ENCODE measurements around the gene SPINK9. TPM values are rescaled to one million over a fixed set of nuclear protein-coding genes. Genes with fewer than 3 reads are reported as not detected.
A peak's percentile ranks its signal among the peaks of the same experiment; 100 is the strongest.
"Not testable (repeated sequence)": the region's sequence is repeated elsewhere in the genome, so short reads cannot be mapped to it uniquely, and the experiment has no call there.

SPINK9 gene, protein sequence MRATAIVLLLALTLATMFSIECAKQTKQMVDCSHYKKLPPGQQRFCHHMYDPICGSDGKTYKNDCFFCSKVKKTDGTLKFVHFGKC
- polyA plus RNA-seq (ENCODE audit: insufficient read length in 10 of 10): under 1 TPM in 3 of 10 donors, not detected in 7; 0.33 to 0.62 (median 0.53) TPM
- long read RNA-seq, donor 1: 0 reads
- long read RNA-seq, donor 2: 0 reads
- long read RNA-seq, donor 3: 0 reads
- long read RNA-seq, donor 4: 0 reads
- long read RNA-seq, donor 5: 0 reads
- long read RNA-seq, donor 6: 0 reads
- long read RNA-seq, donor 7: 0 reads
- long read RNA-seq, donor 8: 0 reads
- long read RNA-seq, donor 9: 0 reads

- DNase-seq: no peak
Observed at GRCh38 chr5:148335259-148335658, at the start of gene SPINK9. Gene SPINK9, plus strand, starts transcription at chr5:148335559. Its CDS starts 55 bp downstream, at chr5:148335614.

- DNase-seq: peak in 1 of 3 donors; percentile 2
Observed at GRCh38 chr5:148290271-148291195, 44.8 kb upstream of the SPINK9 start.

DNA sequence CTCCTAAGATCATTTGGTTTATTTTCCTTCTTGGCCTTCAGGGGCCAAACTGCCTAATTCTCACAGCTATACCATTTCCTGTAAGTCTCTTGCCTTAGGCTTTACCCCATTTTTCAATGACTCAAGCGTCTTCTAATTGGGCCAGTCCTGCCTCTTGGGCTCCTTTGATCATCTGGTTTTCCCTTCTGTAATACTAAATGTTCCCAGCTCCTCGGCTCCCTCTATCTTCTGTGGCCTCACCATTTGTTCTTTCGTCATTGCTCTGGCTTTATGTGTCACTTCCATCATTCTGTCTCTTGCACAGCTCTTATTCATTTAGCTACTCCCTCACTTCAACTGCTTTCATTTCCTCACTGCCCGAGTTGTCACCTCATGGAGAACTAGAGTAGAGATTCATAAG, 37.6 kb upstream of the SPINK9 start:
- DNase-seq: no peak

- no peak for DNase-seq
Observed at GRCh38 chr5:148306446-148306845, 28.9 kb upstream of the SPINK9 start.

DNA sequence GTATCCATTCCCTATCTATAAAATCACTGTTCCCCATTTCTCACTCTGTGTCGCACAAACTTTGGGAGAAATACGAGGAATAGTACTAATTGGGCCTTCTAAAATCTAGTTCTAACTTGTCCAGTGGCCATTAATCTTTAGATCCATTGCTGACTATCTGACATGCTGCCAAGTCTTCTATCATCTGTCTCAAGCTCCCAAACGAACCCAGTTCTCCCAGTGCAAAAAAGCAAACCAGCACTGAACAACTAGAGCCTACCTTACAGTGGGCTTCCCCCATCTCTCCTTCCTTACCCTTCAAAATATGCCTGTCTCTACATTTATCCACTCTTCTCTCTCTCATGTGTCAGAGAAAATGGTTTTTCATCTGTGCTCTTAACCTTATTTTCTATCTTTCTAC, 26.3 kb upstream of the SPINK9 start:
- DNase-seq: no peak

DNA sequence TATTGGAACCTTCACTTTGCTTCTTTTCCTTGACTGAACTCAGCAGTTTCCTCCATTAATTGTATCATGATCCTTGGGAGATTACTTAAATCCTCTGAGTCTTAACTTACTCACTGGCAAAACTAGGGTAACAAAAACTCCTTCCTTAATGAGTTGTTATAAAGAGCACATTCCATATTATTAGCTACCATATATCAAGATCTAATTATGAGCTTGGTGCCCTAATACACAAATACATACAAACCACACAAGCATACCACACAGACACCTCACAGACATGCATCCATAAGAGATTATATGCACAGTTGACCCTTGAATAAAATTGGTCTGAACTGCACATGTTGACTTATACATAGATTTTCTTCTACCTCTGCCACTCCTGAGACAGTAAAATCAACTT, 25.6 kb upstream of the SPINK9 start:
- no peak for DNase-seq

GRCh38 chr5:148311484-148311883, 23.9 kb upstream of the SPINK9 start:
- no peak for DNase-seq

DNA sequence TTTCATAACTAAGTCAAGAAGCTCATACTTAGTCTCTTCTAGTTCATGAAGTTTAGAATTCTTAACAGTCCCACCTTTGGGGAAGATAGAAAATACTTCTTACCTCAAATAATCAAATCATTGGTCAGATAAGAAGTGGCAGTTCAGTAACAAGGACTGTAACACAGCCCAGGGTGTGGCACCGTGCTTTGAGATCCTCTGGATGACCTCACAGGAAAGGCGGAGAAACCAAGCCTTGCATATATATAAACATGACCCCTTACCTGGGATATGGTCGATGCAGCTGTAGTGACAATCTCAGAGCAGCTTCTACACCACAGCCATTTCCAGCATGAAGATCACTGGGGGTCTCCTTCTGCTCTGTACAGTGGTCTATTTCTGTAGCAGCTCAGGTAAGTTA, 23.2 kb upstream of the SPINK9 start, which contains the start of gene SPINK7:
TSS of gene SPINK7 (plus strand) at position 271 of the 400 bp plus-strand sequence. CDS start at position 332, 61 bp downstream.
- no peak for DNase-seq

DNA sequence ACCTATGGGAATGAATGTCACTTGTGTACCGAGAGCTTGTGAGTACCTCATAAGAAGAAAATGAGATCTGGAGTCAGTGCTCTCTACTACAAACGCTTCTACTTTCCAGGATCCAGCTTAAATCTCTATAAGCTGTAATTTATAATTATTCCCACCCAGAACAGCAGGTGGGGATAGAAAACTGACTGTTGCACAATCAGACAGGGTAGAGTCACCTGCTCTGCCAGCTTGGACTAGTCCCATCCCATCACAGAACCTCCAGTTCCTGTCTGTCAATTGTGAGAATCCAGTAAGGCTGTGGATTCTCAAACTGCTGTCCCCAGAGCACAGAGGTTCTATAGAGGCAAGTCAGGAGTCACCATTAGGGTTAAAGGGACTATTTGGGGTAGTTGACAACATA, 21.2 kb upstream of the SPINK9 start:
- no peak for DNase-seq

- DNase-seq: no peak
Observed at GRCh38 chr5:148314731-148315130, 20.6 kb upstream of the SPINK9 start.

DNA sequence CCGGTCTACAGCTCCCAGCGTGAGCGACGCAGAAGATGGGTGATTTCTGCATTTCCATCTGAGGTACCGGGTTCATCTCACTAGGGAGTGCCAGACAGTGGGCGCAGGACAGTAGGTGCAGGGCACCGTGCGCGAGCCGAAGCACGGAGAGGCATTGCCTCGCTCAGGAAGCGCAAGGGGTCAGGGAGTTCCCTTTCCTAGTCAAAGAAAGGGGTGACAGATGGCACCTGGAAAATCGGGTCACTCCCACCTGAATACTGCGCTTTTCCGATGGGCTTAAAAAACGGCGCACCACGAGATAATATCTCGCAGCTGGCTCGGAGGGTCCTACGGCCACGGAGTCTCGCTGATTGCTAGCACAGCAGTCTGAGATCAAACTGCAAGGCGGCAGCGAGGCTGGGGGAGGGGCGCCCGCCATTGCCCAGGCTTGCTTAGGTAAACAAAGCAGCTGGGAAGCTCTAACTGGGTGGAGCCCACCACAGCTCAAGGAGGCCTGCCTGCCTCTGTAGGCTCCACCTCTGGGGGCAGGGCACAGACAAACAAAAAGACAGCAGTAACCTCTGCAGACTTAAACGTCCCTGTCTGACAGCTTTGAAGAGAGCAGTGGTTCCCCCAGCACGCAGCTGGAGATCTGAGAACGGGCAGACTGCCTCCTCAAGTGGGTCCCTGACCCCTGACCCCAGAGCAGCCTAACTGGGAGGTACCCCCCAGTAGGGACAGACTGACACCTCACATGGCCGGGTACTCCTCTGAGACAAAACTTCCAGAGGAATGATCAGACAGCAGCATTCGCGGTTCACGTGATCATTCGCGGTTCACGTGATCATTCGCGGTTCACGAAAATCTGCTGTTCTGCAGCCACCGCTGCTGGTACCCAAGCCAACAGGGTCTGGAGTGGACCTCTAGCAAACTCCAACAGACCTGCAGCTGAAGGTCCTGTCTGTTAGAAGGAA, 15.1 kb upstream of the SPINK9 start:
- not testable (repeated sequence) for DNase-seq

DNA sequence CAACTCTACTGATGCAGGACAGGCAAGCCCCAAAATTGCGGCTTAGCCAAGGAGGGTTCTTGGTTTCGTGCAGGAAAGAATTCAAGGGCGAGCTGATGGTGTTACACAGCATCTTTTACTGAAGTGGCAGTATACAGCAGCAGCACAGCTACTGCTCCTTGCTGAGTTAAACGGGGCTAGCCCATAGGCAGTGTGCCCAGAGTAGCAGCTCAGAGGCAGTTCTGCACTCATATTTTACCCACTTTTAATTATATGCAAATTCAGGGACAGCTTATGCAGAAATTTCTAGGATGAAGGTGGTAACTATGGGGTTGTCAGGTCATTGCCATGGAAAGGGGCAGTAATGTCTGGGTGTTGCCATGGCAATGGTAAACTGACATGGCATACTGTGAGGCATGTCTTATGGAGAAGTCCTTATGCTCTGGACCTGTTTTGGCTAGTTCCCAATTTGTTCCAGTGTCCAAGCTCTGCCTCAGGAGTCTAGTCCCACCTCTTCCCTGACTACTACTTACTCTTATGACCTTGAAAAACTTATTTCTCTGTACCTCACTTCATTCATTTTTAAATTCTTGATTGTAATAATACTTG, 2.0 kb upstream of the SPINK9 start:
- no peak for DNase-seq

GRCh38 chr5:148336704-148337435, 1.5 kb downstream of the SPINK9 start:
- no peak for DNase-seq

DNA sequence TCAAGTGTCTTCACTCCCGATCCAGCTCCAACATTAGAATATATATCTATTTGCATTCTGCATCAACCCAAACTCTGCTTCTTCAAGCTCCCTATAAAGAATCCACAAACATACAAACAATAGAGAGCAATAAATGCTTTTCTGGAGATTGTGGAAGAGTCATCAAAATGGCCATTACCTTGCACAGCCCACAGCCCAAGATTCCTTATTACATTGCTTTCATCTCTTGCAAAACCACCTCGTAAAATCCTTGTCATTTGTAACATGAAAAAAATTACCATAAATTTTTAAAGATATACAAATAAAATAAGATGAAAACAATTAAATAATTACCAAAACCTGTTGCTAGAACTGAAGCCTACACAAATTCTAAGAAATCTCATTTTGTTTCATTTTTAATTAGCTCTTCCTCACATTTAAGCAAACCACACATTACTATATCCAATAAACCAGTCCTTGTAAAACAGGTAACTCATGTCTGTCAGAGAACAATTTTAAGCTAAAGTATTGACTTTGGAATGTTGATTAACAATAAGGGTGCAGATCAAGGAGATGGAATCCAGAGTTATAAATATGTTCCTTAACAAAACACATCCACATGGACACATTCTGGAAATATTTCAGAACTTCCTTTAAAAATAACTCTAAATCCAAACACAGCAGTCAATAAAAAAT, 7.1 kb downstream of the SPINK9 start:
- no peak for DNase-seq

- no peak for DNase-seq
Observed at GRCh38 chr5:148343046-148343407, 7.7 kb downstream of the SPINK9 start.

DNA sequence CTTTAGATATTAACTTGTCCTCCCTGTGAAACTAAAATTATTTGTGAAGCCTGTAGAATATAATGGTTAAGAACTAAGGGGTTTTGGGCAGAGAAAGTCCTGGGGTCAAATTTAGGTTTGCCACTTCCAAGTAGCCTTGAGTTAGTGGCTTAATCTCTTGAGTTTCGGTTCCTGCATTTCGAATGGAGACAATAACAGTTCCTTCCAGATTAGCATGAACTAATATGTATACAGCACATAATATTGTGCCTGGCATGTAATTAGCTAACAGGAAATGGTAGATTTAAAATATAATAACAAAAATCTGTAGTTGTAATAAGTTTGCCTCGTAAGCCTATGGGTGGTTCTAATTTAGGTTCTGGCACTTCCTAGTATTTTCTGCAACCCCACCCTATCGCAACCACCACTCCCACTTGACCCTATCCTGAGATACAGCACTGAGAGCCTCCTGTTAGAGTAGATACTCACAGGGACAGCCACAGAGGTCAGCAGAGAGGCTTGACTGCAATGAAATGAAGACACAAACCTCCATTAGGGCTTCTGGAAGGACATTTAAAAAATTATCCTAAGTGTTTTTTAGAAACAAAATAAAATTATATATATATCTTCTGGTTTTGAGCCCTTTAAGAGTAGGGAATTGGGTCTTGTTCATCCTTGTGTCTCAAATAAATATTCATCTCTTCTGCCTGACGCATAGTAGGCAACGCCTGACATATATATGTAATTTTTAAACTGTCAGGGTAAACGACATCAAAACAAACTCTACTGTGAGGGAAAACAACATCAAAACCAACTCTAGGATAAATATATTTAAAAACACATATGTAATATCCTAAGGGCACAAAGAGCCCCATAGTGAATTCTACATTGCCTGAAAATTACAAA, 8.5 kb downstream of the SPINK9 start:
- no peak for DNase-seq

GRCh38 chr5:148347706-148348105, 12.3 kb downstream of the SPINK9 start:
- DNase-seq: no peak

GRCh38 chr5:148352696-148353095, 17.3 kb downstream of the SPINK9 start:
- no peak for DNase-seq

DNA sequence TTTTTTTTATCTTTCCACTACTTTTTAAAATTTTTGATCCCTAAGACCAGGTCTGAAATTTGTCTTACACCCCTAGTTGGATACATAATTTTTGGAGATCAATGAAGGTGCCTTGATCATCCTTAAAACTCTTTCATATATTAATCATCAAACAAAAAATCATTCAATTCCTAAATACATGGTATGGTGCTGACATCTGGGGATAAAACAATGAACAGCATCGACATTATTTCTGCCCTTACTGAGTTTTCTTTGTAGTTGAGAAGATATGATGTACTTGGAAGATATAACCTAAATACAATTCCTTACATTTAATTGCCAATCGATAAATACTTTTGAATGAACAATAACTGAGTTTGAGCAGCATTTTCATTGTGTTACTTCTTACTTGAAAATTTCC, 18.3 kb downstream of the SPINK9 start:
- DNase-seq: no peak
